GM19238 (cell line): ENCODE data around the gene ATP13A1.
"Not testable (repeated sequence)": the region's sequence is repeated elsewhere in the genome, so short reads cannot be mapped to it uniquely, and the experiment has no call there.

ENCODE experiments used
- DNase-seq: peaks from one replicate; pipeline ENCODE4 v3.0.0; 2011; ENCODE audit warnings: low spot score; ENCODE audit not compliant: insufficient read length

The ATP13A1 gene

DNA sequence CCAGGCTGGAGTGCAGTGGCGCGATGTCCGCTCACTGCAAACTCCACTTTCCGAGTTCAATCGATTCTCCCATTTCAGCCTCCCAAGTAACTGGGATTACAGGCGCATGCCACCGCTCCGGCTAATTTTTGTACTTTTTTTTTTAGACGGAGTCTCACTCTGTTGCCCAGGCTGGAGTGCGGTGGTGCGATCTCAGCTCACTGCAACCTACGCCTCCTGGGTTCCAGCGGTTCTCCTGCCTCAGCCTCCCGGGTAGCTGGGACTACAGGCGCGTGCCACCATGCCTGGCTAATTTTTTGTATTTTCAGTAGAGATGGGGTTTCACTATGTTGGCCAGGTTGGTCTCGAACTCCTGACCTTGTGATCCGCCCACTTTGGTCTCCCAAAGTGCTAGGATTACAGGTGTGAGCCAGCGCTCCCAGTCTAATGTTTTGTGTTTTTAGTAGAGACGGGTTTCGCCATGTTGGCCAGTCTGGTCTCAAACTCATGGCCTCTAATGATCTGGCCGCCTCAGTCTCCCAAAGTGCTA lies 2.0 kb upstream of the ATP13A1 start:
- not testable (repeated sequence) for DNase-seq

DNA sequence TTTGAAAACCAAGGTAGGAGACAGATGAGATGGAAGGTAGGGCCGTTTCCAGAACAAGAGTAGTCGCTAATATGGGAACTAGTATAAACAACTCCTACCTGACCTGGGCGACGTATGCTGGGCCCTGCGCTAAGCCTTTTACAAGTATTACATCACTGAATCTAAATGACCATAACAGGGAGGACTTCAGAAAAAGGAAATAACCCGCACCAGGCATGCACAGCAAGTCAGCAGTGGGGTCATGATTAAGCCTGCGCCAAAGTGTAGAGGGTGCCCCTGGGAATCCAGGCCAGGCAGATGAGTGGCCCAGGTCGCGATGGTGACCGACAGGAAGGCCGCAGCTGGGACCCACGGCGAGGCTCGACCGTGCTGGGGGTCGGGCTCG lies 613 bp downstream of the ATP13A1 start:
- no peak for DNase-seq

DNA sequence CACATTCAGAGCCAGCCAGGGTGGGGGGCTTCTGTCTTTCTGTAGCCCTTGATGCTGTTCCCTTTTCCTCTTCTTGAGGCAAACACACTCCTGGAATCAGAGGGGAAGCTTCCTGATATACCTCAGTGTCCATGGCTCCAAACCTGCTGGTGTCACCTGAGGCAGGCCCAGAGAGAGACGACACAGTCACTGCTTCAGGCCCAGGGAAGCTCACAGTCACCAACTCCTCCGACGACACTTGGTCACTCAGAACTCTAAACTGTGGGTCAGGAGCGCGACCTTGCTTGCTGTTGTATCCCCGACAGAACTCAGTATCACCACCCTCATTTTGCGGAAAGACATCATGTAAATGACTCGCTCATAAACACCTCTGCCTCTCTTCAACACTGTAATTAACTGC lies 1.1 kb downstream of the ATP13A1 start:
- DNase-seq, result no peak

DNA sequence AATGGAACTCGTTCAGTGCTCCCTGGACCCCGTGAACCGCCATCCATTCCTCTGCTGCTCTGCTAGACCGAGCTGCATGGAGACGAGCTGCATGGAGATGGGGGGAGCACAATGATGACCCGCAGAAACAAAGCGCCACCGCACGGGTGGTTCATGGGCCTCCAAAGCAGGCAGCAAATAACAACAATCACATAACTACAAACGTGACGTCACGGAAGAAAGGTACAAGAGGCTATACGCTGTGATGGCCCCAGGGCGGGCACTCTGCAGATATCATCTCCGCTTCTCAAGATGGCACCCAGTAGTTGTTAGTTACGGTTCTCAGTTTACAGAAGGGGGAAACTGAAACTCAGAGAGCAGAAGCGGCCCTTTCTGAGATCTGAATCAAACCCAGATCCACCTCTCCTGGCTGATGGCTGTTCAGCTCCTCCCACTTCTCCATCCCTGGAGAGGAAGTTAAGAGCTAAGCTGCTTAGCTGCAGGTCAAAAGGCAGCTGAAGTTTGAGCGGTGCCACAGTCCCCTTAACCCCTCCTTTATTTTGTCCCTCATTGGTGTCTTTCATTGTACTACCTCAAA lies 1.7 kb downstream of the ATP13A1 start:
- DNase-seq, result peak; percentile 73

DNA sequence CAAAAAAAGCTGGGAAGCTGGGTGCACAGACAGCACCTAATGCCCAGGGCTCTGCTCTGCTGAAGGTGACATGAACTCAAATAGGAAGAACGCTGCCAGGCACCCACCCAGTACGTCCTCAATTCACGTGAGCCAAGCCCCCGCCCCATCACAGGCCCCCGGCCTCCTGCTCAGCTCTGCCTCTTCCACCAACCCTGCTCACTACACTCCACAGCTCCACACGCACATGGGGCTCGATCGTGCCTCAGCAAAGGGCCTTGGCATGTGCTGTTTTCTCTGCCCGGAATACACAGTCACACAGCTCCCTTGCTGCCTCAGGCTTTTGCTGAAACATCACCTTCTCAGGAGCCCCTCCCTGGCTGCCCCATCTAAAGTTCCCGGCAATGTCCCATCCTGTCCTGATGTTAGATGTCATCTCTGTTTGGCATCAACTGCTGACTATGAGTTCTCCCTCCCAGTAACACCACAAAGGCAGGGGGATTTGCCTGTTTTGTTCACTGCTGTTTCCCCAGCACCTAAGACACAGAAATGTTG lies 2.3 kb downstream of the ATP13A1 start:
- DNase-seq, result no peak

DNA sequence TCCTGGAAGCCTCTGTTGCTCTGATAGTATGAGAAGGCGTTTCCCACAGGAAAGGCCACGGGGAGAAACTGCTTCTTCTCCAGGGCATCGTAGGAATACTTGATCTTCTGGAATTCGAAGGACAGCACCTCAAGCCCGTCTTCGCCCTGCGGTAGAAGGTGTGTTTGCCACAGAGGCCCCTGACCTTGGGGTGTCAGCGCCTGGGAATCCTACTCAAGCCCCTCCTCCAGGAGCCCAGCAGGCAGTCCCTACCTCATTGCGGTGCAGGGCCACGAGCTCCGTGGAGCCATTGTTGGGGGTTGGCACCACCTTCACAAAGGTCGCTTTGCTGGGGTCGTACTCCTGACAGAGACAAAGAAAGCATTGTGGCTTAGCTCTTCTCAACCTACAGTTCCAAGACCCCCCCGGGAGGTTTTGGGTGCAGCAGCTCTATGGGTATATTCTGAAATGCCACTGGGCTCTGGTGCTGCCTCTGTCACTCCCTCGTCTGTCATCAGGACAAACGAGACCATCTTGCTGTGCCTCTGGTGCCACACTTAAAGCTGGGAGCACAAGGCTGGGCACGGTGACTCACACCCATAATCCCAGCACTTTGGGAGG lies 3.7 kb downstream of the ATP13A1 start:
- DNase-seq, result no peak

DNA sequence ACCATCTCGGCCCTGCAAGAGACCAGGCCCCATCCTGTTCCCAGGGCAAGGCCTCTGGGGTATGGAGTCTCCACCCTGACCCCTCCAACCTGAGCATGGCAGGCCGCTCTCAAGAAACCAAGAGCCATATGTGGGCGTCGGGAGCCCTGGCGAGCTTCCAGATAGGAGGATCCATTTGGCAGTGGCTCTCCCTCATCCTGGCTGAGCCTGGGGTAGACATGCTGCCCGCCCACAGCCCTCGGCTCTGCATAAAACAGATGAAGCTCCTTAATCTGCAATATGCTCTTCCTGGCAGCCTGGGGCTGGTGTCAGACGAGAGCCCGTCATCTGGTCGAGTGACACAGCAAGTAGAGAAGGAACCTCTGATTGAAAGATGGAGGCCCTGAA lies 6.1 kb downstream of the ATP13A1 start:
- DNase-seq, result no peak

DNA sequence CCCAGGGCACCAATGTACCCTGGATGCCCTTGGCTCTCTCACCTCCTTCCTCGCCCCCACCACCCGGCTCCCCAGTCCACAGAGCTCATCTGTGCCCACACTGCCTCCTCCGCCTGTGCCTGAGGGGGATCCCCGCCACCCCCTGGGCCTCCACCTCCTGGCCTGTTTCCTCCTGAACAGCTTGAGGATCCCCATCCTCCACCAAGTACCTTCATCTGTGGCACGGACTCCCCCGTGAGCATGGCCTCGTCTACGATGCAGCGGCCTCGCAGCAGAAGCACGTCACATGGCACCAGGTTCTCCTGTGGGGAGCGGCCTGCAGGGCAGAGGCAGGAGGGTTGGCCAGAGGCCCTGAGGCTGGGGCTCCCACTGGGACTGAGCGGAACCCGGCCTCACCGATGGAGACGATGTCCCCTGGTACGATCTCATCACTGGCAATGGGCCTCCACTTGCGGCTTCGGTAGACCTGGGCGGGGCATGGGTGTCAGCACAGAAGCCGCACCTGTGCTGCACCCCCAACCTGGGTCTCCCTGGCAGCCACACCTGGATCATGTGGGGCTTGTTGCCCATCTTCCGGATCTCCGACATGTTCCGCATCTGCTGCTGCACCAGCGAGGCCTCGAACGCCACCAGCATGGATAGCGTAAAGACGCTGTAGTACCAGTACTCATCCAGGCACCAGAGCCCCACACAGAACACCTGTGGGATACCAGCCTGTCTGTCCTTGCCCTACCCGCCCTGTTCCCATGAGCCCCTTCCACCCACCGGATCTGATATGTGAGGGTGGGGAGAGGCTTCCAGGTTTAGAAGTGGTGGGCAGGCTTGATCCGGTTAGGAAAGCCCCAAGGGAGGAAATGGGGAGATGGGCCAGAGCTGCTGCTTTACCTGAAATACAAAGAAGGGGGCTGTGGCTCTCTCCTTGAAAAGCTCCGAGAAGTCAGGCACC lies 6.8 kb downstream of the ATP13A1 start:
- no peak for DNase-seq

DNA sequence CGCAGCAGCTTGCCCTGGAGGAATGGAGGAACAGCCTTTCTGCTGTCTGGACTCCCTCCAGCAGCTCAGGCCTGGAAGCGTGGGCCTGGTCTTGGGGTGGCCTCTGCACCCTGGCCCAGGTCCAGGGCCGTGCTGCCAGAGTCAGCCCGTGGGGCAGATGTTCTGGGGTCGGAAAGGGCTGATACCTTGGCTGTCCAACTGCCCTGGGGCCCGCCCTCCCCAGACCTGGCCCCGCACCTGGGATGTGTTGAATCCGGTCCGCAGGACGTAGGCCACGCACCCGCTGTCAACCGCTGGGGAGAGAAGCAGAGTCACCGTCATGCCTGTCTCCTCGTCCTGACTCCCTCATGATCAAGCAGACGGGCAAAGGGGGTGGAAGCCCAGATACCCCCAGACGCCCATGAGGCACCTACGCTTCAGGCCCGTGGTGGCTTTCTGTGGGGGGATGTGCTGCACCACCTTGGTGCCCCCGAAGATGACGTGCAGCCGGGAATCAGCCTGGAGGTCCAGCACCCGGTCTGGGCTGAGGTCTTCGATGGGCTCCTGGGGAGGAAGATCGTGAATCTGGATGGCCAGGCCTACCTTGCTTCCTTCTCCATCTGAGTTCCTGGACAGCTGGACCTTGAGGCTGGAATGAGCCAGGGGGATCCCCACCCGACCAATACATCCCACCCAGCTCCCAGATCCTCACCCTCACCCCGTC lies 7.7 kb downstream of the ATP13A1 start:
- no peak for DNase-seq

DNA sequence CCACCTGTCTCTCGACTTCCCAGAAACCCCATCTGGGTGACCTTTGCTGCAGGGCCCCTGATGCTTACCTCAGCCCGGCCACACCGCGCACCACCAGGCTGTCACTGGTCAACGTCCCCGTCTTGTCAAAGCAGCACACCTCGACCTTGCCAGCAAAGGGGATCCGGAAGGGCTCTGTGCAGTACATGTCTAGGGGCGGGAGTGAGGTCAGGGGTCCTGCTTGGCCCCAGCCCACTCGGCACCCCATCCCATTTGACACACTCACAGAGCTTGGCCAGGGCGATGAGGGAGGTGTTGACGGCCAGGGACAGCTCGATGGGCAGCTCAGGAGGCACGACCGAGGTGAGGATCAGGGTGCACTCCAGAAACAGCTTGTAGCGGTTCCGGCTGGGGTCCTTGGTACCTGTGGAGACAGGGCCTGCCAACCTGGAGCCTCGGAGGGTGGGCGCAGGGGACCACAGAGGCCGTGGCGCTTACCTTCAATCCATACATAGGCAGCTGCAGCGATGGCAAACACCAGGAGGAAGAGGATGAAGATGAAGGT lies 8.4 kb downstream of the ATP13A1 start:
- no peak for DNase-seq

DNA sequence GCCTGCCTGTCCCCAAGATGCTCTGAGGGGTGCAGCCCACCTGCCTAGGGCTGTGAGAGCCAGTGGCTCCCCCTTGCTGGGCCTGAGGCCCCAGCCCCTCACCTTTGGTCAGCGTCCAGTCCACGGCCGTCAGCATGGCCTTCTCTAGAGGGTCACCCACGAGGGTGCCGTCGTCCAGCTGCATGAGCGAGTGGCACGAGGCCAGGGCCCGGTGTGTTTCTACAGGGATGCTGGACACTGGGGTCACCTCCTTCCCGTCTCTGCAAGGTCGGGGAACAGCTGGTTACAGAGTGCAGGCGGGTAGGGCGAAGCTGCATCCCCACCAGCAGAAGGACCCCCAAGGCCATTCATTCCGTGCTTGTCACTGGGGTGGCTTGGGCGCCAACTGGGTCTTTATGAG lies 9.0 kb downstream of the ATP13A1 start:
- no peak for DNase-seq

DNA sequence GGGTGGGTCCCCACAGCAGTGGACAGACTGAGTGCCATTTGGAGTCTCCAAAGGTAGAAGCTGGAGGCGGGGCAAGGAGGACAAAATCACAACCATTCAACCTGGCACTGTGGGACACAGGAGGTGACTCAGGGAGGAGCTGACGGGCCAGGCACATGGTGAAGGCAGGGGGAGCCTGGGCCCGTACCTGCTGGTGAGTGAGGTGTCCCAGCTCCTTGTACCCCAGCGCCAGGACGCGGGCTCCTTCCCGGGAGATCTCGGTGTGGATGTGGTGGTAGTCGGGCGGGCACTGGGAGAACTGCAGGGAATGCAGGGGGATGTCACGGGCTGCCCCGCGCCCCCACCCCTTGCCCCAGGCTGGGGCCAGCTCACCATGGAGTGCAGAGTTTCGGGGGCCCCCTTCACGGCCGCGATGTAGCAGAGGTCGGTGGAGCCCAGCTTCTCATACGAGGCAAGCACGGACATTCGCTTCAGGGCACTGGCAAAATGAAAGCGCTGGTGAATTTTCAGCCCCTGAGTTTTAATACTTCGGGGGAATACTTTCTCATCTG lies 9.8 kb downstream of the ATP13A1 start:
- DNase-seq, result no peak

DNA sequence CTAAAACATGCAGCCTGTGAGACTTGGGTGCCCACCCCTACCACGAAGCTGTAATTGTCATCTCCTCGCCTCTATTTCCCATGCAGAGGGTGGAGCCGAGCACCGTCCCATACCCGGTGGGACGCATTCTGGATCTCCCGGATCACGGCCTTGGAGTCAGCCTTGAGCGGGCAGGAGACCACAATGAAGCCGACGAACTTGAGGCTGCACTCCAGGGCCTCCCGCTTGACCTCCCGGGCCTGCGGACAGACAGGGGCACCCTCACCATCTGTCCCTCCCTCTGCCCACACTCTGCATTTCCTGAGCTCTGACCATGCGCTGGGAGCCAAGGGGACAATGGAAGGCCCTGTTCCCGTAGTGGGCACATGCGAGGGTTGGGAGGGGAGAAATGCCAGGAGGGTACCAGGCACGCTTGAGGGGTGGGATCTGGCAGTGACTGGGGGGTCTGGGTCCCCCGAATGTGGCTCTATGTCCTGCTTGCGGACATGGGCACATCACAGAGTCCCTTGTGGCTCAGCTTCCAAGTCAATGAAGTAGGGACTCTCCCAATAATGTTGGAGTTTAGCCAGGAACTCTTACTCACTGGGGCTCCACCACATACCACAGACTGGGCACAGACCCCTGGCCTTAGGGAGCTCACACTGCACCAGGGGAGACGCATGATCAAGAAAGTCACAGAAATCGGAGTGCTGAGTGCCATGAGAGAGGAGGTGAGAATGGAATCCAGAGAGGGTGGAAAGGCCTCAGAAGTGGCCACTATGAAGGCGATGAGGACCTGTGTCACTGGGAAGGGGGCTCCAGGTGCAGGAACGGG lies 10.8 kb downstream of the ATP13A1 start:
- DNase-seq, result no peak

DNA sequence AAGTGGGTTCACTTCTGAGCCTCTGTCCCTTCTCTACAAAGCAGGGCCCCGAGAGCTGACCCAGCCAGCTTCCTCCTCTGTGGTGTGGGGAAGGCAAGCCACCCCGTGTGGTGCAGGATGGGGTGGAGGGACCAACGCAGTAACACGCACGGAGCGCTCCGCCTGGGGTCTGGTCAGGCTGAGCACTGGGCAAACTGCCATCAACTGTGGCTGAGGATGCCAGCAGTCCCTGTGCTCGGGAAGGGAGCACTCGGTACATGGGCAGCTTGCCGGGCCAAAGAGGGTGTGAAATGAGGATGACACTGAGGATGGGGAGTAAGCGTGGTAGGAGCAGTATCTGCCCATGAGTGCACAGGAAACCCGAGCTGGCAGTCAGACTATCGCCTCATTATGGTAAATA lies 12.4 kb downstream of the ATP13A1 start:
- no peak for DNase-seq

DNA sequence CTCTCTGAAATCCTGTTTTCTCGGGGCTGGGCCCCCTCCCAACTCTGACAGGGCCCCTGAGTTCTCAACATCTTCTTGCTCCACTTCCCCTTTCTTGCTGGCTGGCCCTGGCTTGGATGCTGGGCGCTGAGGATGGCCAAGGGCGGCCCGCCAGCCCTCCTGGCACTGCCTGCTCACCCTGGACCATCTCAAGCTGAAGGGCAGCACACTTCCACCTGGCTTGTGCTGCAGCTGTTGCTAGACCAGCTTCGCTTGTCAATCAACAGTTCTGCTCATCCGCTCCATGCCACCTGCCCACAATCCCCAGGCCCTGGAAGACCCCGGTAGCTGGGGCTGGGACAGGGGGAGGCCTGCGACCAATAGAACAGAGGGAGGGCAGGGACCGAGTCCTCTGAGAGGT lies 13.1 kb downstream of the ATP13A1 start:
- DNase-seq, result no peak

DNA sequence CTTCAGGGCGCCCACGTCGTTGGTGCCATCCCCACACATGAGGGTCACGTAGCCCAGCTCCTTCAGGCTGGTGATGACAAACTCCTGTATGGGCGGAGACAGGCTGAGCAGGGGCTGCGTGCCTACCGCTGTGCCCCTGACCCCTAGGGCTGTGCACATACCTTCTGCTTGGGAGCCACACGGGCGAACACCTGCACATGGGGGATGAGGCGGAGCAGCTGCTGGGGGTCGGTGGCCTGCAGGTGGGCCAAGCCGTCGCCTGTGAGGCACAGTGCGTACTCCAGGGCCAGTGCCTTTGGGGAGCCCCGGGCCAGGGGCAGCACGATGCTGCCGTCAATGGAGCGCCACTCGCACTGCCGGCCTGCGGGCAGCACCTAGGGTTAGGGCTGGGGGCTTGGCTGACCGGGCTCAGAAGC lies 13.9 kb downstream of the ATP13A1 start:
- DNase-seq, result no peak

DNA sequence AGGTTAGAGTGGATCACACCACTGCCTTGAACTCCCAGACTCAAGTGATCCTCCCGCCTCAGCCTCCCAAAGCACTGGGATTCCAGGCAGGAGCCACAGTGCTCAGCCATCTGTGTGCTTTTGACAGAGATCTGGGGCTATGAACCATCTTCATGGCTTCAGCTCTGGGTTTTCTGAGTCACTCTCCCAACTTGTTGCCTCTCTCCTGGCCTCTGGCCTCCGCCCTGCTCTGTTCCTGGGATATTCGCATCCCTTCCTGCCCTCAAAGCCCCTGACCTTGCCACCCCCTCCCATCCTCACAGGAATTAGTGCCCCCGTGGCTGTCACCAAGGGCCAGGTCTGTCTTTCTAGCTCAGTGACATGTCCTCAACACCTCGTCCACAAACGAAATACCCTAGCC lies 14.3 kb downstream of the ATP13A1 start:
- DNase-seq, result no peak

DNA sequence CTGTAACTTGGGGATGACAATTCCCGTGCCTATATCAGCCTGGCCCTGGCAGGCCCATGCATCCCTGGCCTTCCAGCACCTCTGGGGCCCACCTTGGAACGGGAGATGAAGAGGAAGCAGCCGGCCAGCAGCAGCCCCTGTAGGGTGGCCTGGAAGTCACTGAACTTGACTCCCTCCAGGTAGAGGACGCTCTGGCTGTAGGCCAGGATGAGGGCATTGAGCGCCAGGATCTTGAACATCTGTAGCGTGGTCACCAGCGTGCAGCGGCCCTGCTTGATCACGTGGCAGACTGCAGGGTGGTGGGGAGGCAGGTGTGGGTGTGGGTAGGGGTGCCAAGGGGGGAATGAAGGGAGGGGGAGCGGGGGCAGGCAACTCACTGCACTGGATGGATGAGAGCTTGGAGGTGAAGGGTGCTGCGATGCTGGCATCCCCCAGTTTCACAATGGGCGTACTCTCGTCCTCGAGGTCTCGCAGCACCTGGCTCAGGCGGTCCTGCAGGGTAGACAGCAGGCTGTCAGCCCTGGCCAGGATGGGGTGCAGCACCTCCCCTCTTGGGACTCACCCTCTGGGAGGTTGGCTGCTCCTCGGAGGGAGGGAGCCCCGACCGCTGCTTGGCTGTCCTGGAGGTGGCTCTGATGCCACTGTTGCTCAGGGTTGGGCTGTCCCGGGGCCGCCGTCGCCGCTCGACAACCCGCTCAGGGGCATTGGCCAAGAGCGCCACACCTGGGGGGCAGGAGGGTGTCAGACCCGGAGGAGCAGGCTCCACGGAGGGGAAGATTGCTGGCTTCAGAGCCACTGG lies 16.2 kb downstream of the ATP13A1 start:
- DNase-seq, result no peak

DNA sequence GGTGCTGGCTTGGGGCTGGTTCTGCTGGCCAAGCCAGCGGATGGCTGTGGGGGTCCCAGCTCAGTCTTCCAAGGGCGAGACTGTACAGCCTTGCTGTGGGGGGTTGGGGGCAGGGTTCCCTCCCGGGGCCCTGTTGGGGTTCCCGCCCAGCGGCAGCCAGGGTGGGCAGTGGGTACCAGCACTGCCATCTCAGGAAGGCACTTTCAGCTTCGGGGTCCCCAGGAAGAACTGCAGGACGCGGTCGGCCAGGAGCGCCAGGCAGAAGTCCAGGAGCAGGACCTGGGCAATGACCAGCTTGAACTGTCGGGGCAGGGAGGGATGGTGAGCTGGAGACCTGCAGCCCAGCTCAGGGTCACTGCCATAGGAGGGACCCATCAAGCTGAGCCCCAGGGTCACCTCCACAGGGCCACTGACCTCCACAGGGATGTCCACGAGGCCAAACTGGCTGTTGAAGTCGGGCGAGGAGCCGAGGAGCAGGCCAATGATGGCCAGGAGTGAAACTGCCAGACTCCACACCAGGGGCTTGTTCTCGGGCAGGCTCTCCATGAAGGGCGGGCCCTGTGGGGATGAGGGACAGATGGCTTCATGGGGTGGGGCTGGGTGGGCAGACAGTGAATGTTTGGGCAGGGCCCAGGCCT lies 18.1 kb downstream of the ATP13A1 start:
- DNase-seq, result no peak
